ENCODE results near the gene SYNC. TPM values are rescaled to one million over a fixed set of nuclear protein-coding genes. Genes with fewer than 3 reads are reported as not detected.

The SYNC gene
- total and polyA plus RNA-seq, 2 donors (not counting 3 experiments of a cell fraction or from before 2014, with no cell fraction given) = 3.5 to 9.4 TPM

- no peak for DNase-seq (ENCODE audit: low read depth, low spot score)
- no TSS peak for BruUV-seq (replicated peaks)
- Histone ChIP-seq H3K4me1 (ENCODE audit: control insufficient read depth, extremely low read depth, insufficient read depth, low read length) (no peaks in the 10 kb centered on the region), H3K9ac (replicated peaks; ENCODE audit: extremely low read depth, insufficient read depth, low read length) (no peak overlapping the region), H3K4me3 (replicated peaks in 1 of 3; ENCODE audit: insufficient read depth in 1 of 3, low read depth in 1 of 3, low read length in 3 of 3) (no peak overlapping the region), H3K9me3 (replicated peaks; ENCODE audit: control insufficient read depth, insufficient read depth, low read length) (no peaks in the 10 kb centered on the region), H2AFZ (ENCODE audit: low read depth, low read length) (no peak overlapping the region), H3K27ac (ENCODE audit: insufficient read depth, low read depth, low read length) (no peak overlapping the region), H3K27me3 (ENCODE audit: control insufficient read depth in 2 of 2, insufficient read depth in 2 of 2, low read length in 2 of 2) (no peaks in the 10 kb centered on the region), H3K9me1 (replicated peaks; ENCODE audit: control insufficient read depth, extremely low read depth, insufficient read depth, low read length) (no peaks in the 10 kb centered on the region), H3K4me2 (ENCODE audit: insufficient read depth, low read length) (no peak overlapping the region), H4K20me1 (replicated peaks; ENCODE audit: control insufficient read depth, extremely low read depth, insufficient read depth, low read length) (no peaks in the 10 kb centered on the region), H3K36me3 (ENCODE audit: control insufficient read depth in 2 of 2, extremely low read depth in 1 of 2, insufficient read depth in 2 of 2, low read length in 2 of 2) (peaks cover 0 to 2% of the 10 kb centered on the region in 2 experiments), H3K79me2 (ENCODE audit: control insufficient read depth, insufficient read depth, low read length) (peaks cover 14% of the 10 kb centered on the region)
- ChIA-PET CTCF (interaction anchor here (0.9 to 2.4 kb wide), 2 partner anchors 17 to 189 kb away, joined by 4 to 7 read pairs; no protein-coding TSS in a partner anchor), POLR2A (no interaction called here)
- no peak for FAIRE-seq
- dilution Hi-C loops (cut with MboI; ENCODE audit: extremely low pct_ligation_motif_present, low sequenced_read_pairs) = no loop called here
- intact Hi-C loops (cut with micrococcal nuclease) = no loop called here
- TF ChIP-seq MAX (IDR thresholded peaks at IDR 0.05; ENCODE audit: insufficient read depth, insufficient read length) (no peak), POLR2A (IDR thresholded peaks at IDR 0.05; ENCODE audit: low read depth, low read length) (no peak), POLR2AphosphoS5 (IDR thresholded peaks at IDR 0.05; ENCODE audit: insufficient read depth, low read depth, low read length) (no peak), JUN (IDR thresholded peaks at IDR 0.05; ENCODE audit: borderline replicate concordance, insufficient read depth, insufficient read length, low read depth) (no peak), EZH2 (IDR thresholded peaks at IDR 0.05; ENCODE audit: borderline replicate concordance, low read depth, low read length, severe bottlenecking) (no peak), FOS (IDR thresholded peaks at IDR 0.05; ENCODE audit: borderline replicate concordance, insufficient read depth, low read length) (no peak)
Observed at GRCh38 chr1:32636914-32637645, 65.5 kb downstream of the SYNC start.
